Breast epithelium (tissue), 4 donors: Measurements from ENCODE around the gene PTPRU. TPM values are rescaled to one million over a fixed set of nuclear protein-coding genes. Genes with fewer than 3 reads are reported as not detected.
"Not testable (repeated sequence)": the region's sequence is repeated elsewhere in the genome, so short reads cannot be mapped to it uniquely, and the experiment has no call there.

Source experiments
- DNase-seq, 2 donors: peaks; one replicate each; pipeline ENCODE4 v3.0.0-alpha.2; 2019; ENCODE audit warnings: low spot score in 2 of 2
- H3K27ac ChIP-seq, 2 donors: fragments of 200-600 bp; sonication (generic) in 1 of 2; one replicate each; pipeline ENCODE4 v1.5.1; 2016 to 2019; ENCODE audit warnings: mild to moderate bottlenecking in 1 of 2
- H3K27me3 ChIP-seq, 2 donors: fragments of 200-600 bp; sonication (generic) in 1 of 2; one replicate each; pipeline versions ENCODE4 v1.5.1 to v1.6.0; 2017 to 2019; ENCODE audit warnings: control low read depth in 1 of 2, mild to moderate bottlenecking in 1 of 2
- H3K36me3 ChIP-seq: fragments of 200-600 bp; one replicate; pipeline ENCODE4 v1.5.1; 2019
- H3K4me1 ChIP-seq, 2 donors: fragments of 200-600 bp; sonication (generic); one replicate each; pipeline ENCODE4 v1.5.1; 2016 to 2019; ENCODE audit warnings: control low read depth in 1 of 2
- H3K4me3 ChIP-seq, 3 donors: fragments of 200-600 bp; sonication (generic); 1 replicate in 2 of 3; 2 replicates in 1 of 3; pipeline ENCODE4 v1.5.1; 2016 to 2019; ENCODE audit warnings: mild to moderate bottlenecking in 3 of 3, moderate library complexity in 2 of 3
- H3K9me3 ChIP-seq, 2 donors: fragments of 200-600 bp; sonication (generic) in 1 of 2; one replicate each; pipeline ENCODE4 v1.5.1; 2016 to 2019; ENCODE audit warnings: control low read depth in 1 of 2
- CTCF ChIP-seq, 3 donors: fragments of 450-650 bp; IDR thresholded peaks; one replicate each; pipeline ENCODE4 v1.5.1; 2016 to 2017; ENCODE audit warnings: antibody characterized with exemption in 3 of 3, mild to moderate bottlenecking in 3 of 3, moderate library complexity in 3 of 3
- POLR2A ChIP-seq: fragments of 450-650 bp; IDR thresholded peaks from one replicate; pipeline ENCODE4 v1.6.1; 2016; ENCODE audit warnings: antibody characterized with exemption, mild to moderate bottlenecking, moderate library complexity
- POLR2AphosphoS5 ChIP-seq, 3 donors: sonication (generic); formaldehyde crosslinking; IDR thresholded peaks; one replicate each; pipeline ENCODE4 v1.6.1; 2017; ENCODE audit warnings: antibody characterized with exemption in 3 of 3
- intact Hi-C: fragments of 100-400 bp; cut with DNase I; formaldehyde crosslinking; loops from one replicate; pipeline ENCODE4 v1.15.1; 2023; ENCODE audit warnings: low total_unique reads
- total RNA-seq, 3 donors: library from RNA; depleted of rRNA; stranded (reverse); fragments of >200 nt; gene quantifications; one replicate each; pipeline ENCODE4 v1.1.0, GENCODE V29; 2016

The PTPRU gene
- total RNA-seq, 3 donors from 2014 or later, result 16.0 to 33.1 (median 32.5) TPM

GRCh38 chr1:29299446-29299845, 63.1 kb downstream of the PTPRU start:
- intact Hi-C loops, result no loop called here
- no peak for TF ChIP-seq POLR2AphosphoS5 (IDR thresholded peaks at IDR 0.05)
- no peak for TF ChIP-seq POLR2A
- TF ChIP-seq CTCF (IDR thresholded peaks at IDR 0.05), result no peak
- no peaks in the 10 kb centered on the region for H3K36me3 ChIP-seq
- H3K27ac ChIP-seq, result no peak overlapping the region
- H3K4me1 ChIP-seq, result no peaks in the 10 kb centered on the region
- DNase-seq, result no peak
- no peak overlapping the region for H3K4me3 ChIP-seq
- H3K9me3 ChIP-seq, result no peaks in the 10 kb centered on the region
- H3K27me3 ChIP-seq, result no peaks in the 10 kb centered on the region

GRCh38 chr1:29301732-29302131, 65.4 kb downstream of the PTPRU start:
- intact Hi-C loops, H3K27me3 ChIP-seq, H3K9me3 ChIP-seq, H3K27ac ChIP-seq, H3K4me1 ChIP-seq, H3K36me3 ChIP-seq, DNase-seq, H3K4me3 ChIP-seq: not testable (repeated sequence)

- H3K4me1 ChIP-seq, result no peaks in the 10 kb centered on the region
- TF ChIP-seq POLR2A, result no peak
- TF ChIP-seq CTCF (IDR thresholded peaks at IDR 0.05), result no peak
- no peak for TF ChIP-seq POLR2AphosphoS5 (IDR thresholded peaks at IDR 0.05)
- intact Hi-C loops, result no loop called here
- no peaks in the 10 kb centered on the region for H3K36me3 ChIP-seq
- no peak overlapping the region for H3K27ac ChIP-seq
- no peaks in the 10 kb centered on the region for H3K9me3 ChIP-seq
- no peak for DNase-seq
- no peaks in the 10 kb centered on the region for H3K27me3 ChIP-seq
- no peak overlapping the region for H3K4me3 ChIP-seq
Measured at GRCh38 chr1:29303201-29304024, 67.1 kb downstream of the PTPRU start.

- intact Hi-C loops, result no loop called here
- no peaks in the 10 kb centered on the region for H3K4me1 ChIP-seq
- H3K9me3 ChIP-seq, result no peaks in the 10 kb centered on the region
- no peak overlapping the region for H3K27ac ChIP-seq
- no peak for DNase-seq
- no peak for TF ChIP-seq POLR2A
- no peak for TF ChIP-seq POLR2AphosphoS5 (IDR thresholded peaks at IDR 0.05)
- no peak for TF ChIP-seq CTCF (IDR thresholded peaks at IDR 0.05)
- no peaks in the 10 kb centered on the region for H3K36me3 ChIP-seq
- H3K27me3 ChIP-seq, result no peaks in the 10 kb centered on the region
- no peak overlapping the region for H3K4me3 ChIP-seq
Measured at GRCh38 chr1:29304025-29304684, 67.8 kb downstream of the PTPRU start.

GRCh38 chr1:29305943-29306342, 69.6 kb downstream of the PTPRU start:
- Histone ChIP-seq H3K4me3 (no peak overlapping the region), H3K4me1 (no peaks in the 10 kb centered on the region), H3K9me3 (no peaks in the 10 kb centered on the region), H3K27ac (no peak overlapping the region), H3K36me3 (no peaks in the 10 kb centered on the region), H3K27me3 (no peaks in the 10 kb centered on the region)
- intact Hi-C loops, result no loop called here
- no peak for DNase-seq
- TF ChIP-seq POLR2A, result no peak
- no peak for TF ChIP-seq POLR2AphosphoS5 (IDR thresholded peaks at IDR 0.05)
- no peak for TF ChIP-seq CTCF (IDR thresholded peaks at IDR 0.05)
